GM18909 (cell line): ENCODE data around the gene GNG14.
"Not testable (repeated sequence)": the region's sequence is repeated elsewhere in the genome, so short reads cannot be mapped to it uniquely, and the experiment has no call there.

Experiments
- ATAC-seq: cut with Tn5 transposase; IDR thresholded peaks from one replicate; pipeline ENCODE4 v1.9.1; 2021; ENCODE audit warnings: mild to moderate bottlenecking; ENCODE audit not compliant: unreplicated experiment, poor library complexity

GNG14 gene

DNA sequence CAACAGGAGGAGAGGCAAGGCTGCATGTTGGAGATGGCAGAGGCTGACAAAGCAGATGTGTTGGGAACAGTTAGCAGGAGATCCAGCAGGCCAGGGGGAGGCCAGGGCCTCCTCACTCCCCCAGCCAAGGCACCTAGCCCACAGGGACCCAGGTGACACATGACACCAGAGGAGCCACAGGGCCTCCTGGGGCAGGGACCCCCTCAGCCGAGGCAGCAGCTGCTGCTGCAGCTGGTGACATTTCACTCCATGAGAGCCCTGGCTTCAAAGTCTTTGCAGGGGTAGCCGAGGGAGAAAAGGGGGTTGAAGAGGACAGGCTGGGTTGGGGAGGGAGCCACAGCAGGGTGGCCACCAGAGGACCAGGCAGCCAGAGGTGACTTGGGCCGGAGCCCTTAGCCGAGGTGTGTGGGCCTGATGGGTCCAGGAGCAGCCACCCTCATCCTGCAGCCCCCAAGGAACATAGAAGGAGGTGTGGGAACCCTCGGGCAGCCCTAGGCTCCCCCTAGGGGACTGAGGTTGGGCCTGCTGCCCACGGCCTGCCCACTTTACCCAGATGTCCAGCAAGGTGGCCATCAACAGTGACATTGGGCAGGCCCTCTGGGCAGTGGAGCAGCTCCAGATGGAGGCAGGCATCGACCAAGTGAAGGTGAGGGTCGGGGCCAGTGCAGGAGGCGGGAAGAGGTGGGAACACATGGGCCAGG, at the start of gene GNG14:
GNG14 (plus strand) TSS at position 503 of the 701 bp plus-strand sequence; CDS start at position 554, 51 bp downstream.
- ATAC-seq, result no peak

DNA sequence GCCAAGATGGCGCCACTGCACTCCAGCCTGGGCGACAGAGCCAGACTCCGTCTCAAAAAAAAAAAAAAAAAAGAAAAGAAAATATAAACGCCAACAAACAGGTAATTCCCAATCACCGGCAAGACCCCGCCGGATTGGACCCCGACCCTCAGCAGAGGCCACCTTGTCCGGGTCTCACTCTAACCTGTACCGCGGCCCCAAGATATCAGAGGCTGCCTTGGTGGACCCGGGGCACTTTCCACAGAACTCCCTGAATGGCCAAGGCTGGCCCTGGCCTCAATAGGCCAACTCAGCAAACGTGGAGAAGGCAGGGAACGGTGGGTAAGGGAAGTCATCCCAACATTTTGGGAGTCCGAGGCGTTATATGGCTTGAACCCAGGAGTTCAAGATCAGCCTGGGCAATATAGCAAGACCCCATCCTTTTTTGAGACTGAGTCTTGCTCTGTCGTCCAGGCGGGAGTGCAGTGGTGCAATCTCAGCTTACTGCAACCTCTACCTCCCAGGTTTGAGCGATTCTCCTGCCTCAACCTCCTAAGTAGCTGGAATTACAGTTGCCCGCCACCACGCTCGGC, 49.1 kb upstream of the GNG14 start:
- ATAC-seq, result no peak

DNA sequence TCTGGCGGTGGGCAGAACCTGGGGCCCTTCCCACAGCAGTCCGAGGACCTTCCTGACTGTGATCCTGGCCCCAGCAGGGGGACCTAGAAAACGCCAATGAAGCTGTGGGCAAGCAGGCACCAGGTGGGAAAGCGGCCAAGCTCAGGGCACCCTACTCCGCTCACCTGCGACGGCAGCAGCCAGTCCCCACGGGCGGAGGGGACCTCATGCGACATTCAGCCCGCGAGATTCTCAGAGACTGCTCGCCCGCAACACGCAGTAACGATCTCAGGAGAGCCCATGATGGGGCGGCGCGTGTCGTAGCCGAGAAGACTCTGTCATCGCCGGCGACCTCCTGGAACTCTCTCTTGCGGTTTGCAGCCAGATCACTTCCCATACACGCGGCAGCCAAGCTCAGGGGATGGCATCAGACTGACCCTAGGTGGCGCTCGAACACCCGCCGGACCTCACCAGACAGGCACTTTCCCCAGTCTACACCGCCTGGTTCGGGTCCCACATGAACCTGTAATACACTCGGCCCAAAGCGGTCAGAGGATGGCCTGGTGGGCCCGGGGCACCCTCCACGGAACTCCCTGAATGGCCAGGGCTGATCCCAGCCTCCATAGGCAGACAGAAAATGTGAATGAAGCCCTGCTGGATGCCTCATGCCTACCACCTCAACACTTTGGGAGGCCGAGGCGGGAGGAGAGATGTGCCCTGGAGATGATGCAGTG, 47.7 kb upstream of the GNG14 start:
- ATAC-seq, result peak; percentile 50

DNA sequence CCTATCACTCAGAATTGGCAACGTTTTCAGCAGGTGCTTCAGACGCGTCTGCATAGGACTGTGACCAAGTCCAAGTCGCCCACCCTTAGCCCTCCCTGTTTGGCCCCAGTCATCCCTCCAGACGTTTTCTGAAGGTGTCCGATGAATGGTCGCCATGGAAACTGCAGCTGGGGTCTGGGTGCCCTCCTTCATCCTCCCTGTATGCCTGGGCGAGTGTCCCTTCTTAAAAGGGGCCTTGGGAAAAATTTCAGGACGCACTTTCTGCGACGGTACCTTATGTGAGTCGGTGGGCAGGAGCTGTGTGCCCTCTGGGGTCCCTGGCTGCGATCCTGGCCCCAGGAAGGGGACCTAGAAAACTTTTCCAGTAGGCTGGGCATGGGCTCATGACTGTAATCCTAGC, 46.3 kb upstream of the GNG14 start:
- ATAC-seq, result no peak

DNA sequence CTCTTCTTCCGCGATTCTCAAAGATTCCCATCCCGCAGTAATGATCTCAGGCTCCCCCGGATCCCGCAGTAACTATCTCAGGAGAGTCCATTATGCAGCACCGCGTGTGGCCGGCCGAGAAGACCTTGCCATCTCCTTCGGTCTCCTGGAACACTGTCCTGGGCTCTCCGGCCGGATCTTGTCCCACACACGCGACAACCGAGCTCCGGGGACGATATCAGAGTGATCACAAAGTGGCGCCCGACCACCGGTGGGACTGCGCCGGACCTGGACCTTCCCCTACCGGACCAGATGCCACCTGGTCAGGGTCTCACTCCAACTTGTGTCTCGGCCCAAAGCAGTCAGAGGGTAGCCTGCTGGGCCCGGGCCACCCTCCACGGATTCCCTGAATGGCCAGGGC, 45.3 kb upstream of the GNG14 start:
- ATAC-seq, result no peak

DNA sequence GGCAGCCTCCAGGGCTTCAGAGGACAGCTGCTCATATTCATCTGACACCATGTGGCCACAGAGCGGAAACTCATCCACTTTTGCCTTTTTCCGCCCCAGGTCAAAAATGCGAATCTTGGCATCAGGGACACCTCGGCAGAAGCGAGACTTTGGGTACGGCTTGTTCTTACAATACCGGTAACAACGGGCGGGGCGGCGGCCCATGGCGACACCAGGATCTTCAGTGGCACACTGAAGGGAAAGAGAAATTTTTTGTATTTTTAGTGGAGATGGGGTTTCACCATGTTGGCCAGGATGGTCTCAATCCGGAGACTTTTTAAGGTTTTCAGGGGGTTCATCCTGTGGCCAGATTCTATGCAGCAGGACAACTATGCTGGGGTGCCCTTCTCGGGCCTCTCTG, 44.1 kb upstream of the GNG14 start:
- not testable (repeated sequence) for ATAC-seq

DNA sequence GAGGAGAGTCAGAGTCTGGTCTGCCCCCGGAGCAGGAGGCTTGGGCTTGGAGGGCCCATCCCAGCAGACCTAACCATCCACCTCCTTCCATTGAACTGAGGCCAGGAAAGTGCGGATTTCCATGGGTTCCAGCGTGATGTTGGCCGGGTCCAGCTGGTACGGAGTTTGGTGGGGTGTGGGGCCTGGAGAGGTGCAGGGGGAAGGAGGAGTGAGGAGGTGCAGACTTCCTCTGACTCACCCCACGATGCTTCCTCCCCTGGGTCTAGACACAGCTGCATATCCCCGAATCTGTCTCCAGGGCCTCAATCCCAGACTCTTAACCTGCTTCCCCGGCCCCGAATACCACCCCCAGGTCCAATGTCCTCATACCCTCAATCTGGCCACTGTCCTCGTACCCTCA, 41.2 kb upstream of the GNG14 start:
- ATAC-seq, result no peak

DNA sequence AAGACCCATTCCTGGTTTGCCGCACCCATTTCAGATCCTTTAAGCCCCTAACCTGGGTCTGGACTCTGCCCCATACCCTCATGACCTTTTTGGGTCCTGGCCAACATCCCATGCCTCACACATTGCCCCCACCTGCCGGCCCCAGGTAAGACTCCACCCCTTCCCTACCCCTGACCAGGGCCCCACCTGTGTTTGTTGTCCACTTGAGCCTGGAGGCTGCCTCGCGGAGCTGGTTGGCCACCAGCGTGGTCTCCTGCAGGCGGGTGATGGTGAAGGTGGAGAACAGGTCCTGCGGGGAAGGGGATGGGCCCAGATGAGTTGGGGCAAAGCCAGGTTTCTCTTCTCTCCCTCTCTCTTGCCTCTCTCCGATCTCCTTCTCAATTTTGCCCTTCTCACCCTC, 40.8 kb upstream of the GNG14 start:
- ATAC-seq, result no peak

DNA sequence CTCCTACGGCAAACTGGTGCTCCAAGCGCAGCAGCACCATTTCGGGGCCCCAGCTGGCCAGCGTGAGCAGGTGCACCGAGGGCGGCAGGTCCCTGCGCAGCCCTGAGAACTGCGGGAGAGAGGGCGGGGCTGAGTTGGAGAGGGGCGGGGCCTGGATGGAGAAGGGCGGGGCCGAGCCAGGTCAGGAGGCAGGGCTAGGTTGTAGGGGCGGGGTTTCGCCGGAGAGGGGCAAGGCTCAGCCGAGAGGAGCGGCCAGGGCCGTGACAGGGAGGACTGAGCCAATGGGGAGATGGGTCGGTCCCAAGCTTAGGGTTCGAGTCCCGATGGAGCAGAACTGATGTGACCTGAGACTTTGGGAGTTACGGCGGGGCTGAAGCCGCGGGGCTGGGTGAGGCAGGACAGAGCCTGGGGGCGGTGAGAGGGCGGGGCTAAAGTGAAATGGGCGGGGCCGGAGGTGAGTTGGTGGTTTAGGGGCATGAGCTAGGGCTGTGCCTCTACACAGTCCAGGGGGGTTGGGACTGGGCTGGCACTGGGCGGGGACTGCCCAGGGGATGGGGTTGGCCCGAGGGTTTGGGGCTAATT, 40.2 kb upstream of the GNG14 start:
- ATAC-seq, result no peak

DNA sequence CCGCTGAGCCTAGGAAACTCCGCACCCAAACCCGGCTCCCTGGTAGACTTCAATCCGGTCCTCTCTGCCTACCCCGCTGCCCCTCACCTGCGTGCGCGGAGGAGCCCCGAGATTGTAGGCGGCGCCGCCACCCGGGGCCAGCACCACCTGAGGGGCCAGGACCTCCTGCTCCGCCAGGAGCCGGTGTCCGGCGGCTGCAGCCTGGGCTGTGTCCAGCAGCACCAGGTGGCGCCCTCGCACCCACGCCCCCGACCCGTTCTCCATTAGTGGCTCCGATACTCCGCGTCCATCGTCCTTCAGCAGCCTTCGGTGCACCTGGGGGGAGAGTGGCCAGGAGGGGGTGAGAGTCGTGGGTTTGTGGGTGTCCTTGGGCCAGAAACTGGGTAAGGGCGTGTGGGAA, 39.7 kb upstream of the GNG14 start:
- ATAC-seq, result no peak

DNA sequence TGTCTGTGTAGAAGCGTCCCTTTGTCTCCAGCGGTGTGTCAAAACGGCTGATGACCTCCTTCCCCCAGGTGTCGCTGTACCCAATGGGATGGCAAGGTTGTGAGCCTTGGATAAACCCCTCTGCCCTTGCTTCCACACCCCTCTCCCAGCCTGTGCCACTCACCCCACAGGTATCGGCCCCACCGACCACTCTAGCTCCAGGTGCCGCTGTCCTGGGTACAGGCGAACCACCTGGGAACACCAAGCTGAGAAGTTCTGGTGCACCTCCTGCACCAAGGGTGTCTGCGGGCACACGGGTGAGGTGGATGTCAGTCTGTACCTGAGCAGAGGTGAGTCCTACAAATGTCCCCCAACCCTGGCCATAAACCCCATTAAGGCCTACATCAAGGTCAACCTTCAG, 37.9 kb upstream of the GNG14 start:
- no peak for ATAC-seq

DNA sequence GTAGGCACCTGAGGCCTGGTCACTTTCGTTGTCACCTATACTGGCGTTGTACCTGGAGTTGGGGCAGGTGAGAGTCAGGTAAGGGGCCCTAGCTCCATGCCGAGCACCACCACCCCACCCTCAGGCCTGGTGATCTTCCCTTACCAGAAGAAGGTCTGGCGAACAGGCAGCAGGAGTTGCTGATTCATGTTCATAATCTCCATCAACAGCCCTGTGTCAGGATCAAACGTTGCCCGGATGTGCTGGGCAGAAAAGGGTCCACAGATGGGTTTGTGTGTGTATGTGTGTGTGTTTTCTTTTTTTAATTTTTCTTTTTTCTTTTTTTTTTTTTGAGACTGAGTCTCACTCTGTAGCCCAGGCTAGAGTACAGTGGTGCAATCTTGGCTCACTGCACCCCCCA, 35.6 kb upstream of the GNG14 start:
- no peak for ATAC-seq

DNA sequence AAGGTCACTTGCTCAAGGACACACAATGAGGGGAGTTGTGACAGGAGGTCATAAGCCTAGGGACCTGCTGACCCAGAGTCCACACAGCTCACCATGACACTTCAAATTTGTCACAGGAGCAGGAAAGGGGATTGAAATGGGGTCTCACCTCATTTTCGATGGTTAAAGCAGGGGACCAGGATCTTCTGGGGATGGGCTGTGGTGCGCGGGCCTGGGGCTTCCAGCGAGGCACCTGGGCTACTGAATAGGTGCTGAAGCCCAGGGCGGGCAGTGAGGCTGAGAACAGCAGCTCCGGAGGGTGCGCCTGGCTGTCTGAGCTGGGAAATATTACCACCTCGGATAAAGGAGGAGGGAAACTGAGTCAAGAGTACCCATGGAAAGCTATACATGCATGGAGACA, 32.3 kb upstream of the GNG14 start:
- no peak for ATAC-seq

DNA sequence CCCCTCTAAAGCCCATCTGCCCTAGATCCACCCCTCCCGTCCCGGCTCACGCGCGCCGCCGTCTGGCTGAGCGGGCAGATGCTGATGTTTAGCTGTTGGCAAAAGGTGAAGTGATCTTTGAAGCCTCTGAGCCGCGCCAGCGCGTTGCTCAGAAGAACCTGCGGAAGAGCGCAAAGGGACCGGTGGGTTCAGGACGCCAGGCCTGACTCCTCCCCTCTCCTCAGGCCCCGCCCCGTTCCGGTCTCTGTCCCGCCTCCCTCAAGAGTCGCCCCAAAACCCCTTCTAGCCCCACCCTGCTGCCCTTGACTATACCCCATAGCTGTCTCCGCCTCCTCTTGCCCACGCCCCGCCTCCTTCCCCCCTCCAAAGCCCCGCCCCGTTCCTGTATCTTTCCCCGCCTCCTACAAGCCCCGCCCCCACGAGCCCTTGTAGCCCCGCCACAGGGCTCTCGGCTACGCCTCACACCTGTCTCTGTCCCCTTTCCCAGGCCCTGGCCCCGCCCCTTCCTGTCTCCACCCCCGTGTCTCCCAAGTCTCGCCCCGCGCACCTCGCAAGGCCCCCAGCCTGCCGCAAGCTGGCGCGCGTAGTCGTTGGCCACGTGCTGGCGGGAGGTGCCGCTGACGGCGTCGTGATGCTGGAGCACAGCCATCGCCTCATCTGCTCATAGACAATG, 30.8 kb upstream of the GNG14 start:
- no peak for ATAC-seq

DNA sequence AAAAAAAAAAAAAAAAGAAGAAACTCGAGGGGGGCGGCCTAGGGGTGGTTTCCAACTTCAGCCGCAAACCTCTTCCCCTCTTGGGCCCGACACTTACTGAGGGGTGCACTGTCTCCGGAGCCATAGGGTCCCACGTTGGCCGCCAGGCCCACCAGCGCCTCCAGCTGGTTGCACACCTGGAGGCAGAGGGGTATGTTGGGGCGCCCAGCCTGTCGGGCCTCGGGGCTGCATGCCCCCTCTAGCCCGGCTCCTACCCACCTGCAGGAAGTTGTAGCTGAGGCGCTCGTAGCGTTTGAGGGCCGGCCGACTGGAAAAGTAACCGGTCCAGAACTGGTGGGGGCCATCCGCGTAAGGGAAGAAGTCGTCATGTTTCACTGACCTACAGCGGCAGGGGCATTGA, 29.8 kb upstream of the GNG14 start:
- ATAC-seq, result no peak

DNA sequence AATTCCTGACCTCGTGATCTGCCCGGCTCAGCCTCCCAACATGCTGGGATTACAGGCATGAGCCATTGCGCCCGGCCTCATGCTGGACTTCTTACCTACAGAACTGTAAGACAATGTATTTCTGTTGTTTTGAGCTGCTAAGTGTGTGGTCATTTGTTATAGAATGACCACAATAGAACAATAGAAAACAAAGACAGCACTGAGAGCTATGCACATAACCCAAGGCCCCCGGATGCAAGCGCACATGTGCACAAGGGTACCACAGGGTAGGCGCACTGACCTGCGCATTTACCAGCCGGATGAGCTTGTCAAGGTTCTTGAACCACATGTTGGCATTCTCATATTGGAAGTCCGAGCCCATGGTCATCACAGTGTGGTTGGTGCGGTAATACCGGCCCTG, 26.8 kb upstream of the GNG14 start:
- ATAC-seq, result no peak

DNA sequence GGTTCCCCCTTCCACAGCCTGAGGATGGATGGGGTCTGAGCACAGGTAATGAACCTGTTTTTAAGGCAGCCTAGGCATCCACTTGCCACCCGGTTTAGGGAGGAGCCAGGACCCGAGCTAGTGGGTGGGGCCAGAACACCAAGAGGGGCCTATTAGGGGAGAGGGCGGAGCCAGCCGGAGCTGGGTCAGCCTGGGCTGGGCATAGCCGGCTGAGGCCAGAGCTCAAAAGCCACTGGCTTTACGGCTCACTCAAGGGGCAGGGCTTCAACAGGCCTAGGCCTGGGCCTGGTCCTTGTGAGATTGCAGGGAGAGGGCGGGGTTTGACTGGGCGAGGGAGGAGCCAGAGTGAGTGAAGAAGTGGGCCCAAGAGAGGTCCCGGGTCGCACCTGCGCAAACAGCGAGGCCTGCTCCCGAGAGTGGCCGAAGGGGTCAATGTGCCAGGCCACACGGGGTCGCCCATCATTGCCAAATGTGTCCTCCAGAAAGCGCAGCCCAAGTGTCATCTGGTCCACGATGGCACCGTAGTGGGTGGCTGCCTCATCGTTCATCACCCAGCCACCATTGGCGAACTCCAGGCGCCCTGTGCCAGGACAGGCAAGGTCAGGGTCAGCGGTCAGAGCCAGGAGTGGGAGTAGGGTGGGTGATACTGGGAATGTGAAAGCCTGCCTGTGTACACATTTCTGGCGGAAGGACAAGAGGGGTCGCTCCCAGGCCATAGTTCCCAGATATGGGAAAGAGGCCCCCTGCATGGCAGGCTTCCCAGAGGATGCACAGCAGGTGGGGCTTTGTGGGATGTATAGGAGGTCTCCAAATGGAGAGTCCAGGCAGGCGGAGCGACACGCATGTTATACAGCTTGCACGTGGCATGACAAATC, 23.2 kb upstream of the GNG14 start:
- ATAC-seq, result no peak

DNA sequence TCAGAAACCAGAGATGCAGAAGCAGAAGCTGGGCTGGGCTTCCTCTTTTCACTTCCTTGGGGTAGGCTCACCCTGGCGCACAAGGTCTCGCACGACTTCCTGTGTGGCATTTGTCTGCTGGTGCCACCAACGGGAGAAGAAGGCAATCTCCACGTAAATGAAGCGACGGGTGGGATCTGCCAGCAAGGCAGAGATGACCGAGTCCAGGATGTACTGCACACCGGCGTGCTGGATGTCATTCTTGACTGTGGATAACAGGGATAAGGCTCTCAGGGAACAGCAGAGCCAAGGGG, 22.6 kb upstream of the GNG14 start:
- no peak for ATAC-seq

DNA sequence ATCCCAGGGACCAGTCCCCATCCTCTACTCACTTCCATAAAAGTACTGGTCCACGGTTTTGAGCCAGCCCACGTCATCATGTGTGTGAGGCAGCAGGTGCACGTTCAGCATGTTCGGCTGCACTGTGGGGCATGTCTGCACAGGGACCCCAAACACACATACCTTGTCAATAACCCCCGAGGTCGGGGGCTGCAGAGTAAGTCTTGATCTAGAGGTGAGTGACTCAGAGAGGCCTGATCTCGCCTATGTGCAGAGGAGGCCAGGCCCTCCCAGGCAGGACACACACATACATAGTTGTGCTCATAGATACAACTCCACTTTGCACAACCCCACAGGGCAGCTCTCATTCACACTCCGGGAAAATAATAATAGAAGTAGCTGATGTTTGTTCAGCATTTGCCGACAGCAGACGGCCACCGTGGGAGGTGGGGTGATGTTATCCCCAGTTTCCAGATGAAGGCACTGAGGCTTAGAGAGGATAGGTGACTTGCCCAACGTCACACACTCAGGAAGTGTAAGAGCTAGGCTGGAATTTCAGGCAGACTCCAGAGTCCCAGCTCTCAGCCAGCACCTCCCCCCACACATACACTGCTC, 22.0 kb upstream of the GNG14 start:
- no peak for ATAC-seq
